Keratinocyte (primary cell): ENCODE measurements around the gene CDK5RAP3. TPM values are rescaled to one million over a fixed set of nuclear protein-coding genes. Genes with fewer than 3 reads are reported as not detected.

ENCODE experiments used
- DNase-seq: peaks from one replicate; pipeline ENCODE4 v3.0.0-alpha.2; 2011; ENCODE audit warnings: low read depth, missing footprints, low spot score
- FAIRE-seq: peaks from 2 replicates; lab custom pipeline; 2011; peaks lifted over from hg19 to GRCh38; lab: Jason Lieb, UNC
- H2AFZ ChIP-seq: 2 replicates; pipeline ENCODE4 v1.6.0; 2012; ENCODE audit warnings: low read length, control low read depth, inconsistent platforms; ENCODE audit not compliant: control insufficient read depth
- H3K27ac ChIP-seq: 2 replicates; pipeline ENCODE4 v1.5.1; 2011; ENCODE audit warnings: low read length; ENCODE audit not compliant: control insufficient read depth, insufficient read depth
- H3K27me3 ChIP-seq: 3 replicates; pipeline ENCODE4 v1.6.0; 2011; ENCODE audit warnings: low read length; ENCODE audit not compliant: control insufficient read depth, insufficient read depth; ENCODE audit errors: extremely low read depth
- H3K36me3 ChIP-seq, 2 experiments: 2 replicates in 1 of 2; 3 replicates in 1 of 2; pipeline ENCODE4 v1.5.1; 2011; ENCODE audit warnings: low read length in 2 of 2, mild to moderate bottlenecking in 1 of 2; ENCODE audit not compliant: control insufficient read depth in 2 of 2, insufficient read depth in 2 of 2; ENCODE audit errors: extremely low read depth in 1 of 2
- H3K4me1 ChIP-seq: 3 replicates; pipeline ENCODE4 v1.5.1; 2011; ENCODE audit warnings: low read length; ENCODE audit not compliant: control insufficient read depth, insufficient read depth; ENCODE audit errors: extremely low read depth
- H3K4me2 ChIP-seq: 3 replicates; pipeline ENCODE4 v1.6.0; 2011; ENCODE audit warnings: low read depth, low read length; ENCODE audit not compliant: control insufficient read depth, insufficient read depth; ENCODE audit errors: extremely low read depth
- H3K4me3 ChIP-seq, 3 experiments: fragments of 200-600 bp in 1 of 3; sonication (generic) in 1 of 3; 2 replicates in 2 of 3; 3 replicates in 1 of 3; pipeline ENCODE4 v1.5.1; 2011 to 2016; ENCODE audit warnings: low read length in 3 of 3, mild to moderate bottlenecking in 3 of 3, control low read depth in 2 of 3, inconsistent platforms in 1 of 3, low read depth in 1 of 3, mixed read lengths in 1 of 3, mixed run types in 1 of 3, moderate library complexity in 1 of 3; ENCODE audit not compliant: control insufficient read depth in 2 of 3, insufficient read depth in 2 of 3; ENCODE audit errors: extremely low read depth in 1 of 3
- H3K79me2 ChIP-seq: 2 replicates; pipeline ENCODE4 v1.6.0; 2012; ENCODE audit warnings: low read length; ENCODE audit not compliant: control insufficient read depth, insufficient read depth
- H3K9ac ChIP-seq: 3 replicates; pipeline ENCODE4 v1.6.0; 2011; ENCODE audit warnings: low read length; ENCODE audit not compliant: control insufficient read depth, insufficient read depth; ENCODE audit errors: extremely low read depth
- H3K9me1 ChIP-seq: 3 replicates; pipeline ENCODE4 v1.6.0; 2011; ENCODE audit warnings: low read length; ENCODE audit not compliant: control insufficient read depth, insufficient read depth; ENCODE audit errors: extremely low read depth
- H3K9me3 ChIP-seq: 2 replicates; pipeline ENCODE4 v1.5.1; 2012; ENCODE audit warnings: low read depth, low read length; ENCODE audit not compliant: control insufficient read depth
- H4K20me1 ChIP-seq: 3 replicates; pipeline ENCODE4 v1.6.0; 2011; ENCODE audit warnings: low read length; ENCODE audit not compliant: control insufficient read depth, insufficient read depth; ENCODE audit errors: extremely low read depth
- EZH2 ChIP-seq: IDR thresholded peaks from one replicate; pipeline ENCODE4 v1.6.1; 2012; ENCODE audit warnings: inconsistent platforms, mild to moderate bottlenecking, low read length, moderate library complexity
- dilution Hi-C: fragments of 300-500 bp; cut with MboI; formaldehyde crosslinking; loops from one replicate; pipeline ENCODE4 v1.7.0; 2020; ENCODE audit warnings: low sequenced_read_pairs; ENCODE audit not compliant: extremely low pct_ligation_motif_present
- polyA plus RNA-seq, 5 experiments: library from polyadenylated mRNA; depleted of rRNA in 3 of 5; stranded (reverse) in 3 of 5; stranded (forward) in 1 of 5; unstranded in 1 of 5; fragments of >200 nt; gene quantifications; 1 replicate in 1 of 5; 2 replicates in 3 of 5; 3 replicates in 1 of 5; pipeline versions ENCODE4 v1.2.1 to v1.2.3, GENCODE V29; 2011 to 2012; ENCODE audit warnings: missing spikeins in 2 of 5, low read depth in 1 of 5, low replicate concordance in 1 of 5
- TF ChIP-seq, protein P1 (sequence below), 3 experiments: IDR thresholded peaks in 1 of 3; conservative IDR thresholded peaks in 1 of 3; optimal IDR thresholded peaks in 1 of 3; 2 replicates in 2 of 3; 3 replicates in 1 of 3; pipeline versions ENCODE3 to v1.5.1; 2011; ENCODE audit warnings: low read length in 3 of 3, mild to moderate bottlenecking in 3 of 3, moderate library complexity in 2 of 3, control low read depth in 1 of 3, inconsistent platforms in 1 of 3; ENCODE audit not compliant: insufficient read depth in 2 of 3; ENCODE audit errors: extremely low read depth in 1 of 3

The CDK5RAP3 gene
- polyA plus RNA-seq, 1 donor (not counting 4 experiments of a cell fraction or from before 2014, with no cell fraction given): 63.9 TPM

DNA sequence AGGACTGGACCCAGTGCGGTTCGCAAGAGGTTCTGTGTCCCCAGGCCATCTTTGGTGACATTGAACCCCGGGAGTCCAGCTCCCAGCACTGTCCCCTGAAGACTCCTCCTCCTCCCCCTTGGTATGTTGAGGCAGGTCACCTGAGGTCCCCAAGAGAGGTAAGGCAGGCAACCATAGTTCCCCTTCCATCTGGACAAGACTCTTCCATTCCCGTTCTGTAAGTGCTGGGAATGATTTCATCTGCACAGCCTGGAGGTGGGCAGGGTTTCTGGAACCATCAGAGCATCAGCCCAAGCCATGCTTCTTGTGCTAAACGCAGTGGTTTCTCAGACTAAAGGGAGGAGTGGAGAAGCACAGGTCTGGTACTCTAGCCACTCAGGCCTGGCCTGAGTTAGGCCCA lies 41.7 kb downstream of the CDK5RAP3 start:
- Histone ChIP-seq H3K9ac (no peak overlapping the region), H3K36me3 (no peaks in the 10 kb centered on the region), H3K79me2 (no peaks in the 10 kb centered on the region), H3K4me2 (peak overlapping the region; percentile 7), H3K9me1 (no peaks in the 10 kb centered on the region), H3K4me3 (no peak overlapping the region), H4K20me1 (no peaks in the 10 kb centered on the region), H3K27me3 (peaks cover 8% of the 10 kb centered on the region), H2AFZ (no peak overlapping the region), H3K27ac (no peak overlapping the region), H3K4me1 (peaks cover 9% of the 10 kb centered on the region), H3K9me3 (no peaks in the 10 kb centered on the region)
- no peak for TF ChIP-seq EZH2
- TF ChIP-seq, protein P1, sequence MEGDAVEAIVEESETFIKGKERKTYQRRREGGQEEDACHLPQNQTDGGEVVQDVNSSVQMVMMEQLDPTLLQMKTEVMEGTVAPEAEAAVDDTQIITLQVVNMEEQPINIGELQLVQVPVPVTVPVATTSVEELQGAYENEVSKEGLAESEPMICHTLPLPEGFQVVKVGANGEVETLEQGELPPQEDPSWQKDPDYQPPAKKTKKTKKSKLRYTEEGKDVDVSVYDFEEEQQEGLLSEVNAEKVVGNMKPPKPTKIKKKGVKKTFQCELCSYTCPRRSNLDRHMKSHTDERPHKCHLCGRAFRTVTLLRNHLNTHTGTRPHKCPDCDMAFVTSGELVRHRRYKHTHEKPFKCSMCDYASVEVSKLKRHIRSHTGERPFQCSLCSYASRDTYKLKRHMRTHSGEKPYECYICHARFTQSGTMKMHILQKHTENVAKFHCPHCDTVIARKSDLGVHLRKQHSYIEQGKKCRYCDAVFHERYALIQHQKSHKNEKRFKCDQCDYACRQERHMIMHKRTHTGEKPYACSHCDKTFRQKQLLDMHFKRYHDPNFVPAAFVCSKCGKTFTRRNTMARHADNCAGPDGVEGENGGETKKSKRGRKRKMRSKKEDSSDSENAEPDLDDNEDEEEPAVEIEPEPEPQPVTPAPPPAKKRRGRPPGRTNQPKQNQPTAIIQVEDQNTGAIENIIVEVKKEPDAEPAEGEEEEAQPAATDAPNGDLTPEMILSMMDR (optimal IDR thresholded peaks at IDR 0.05 in 1 of 3, IDR thresholded peaks at IDR 0.05 in 1 of 3, conservative IDR thresholded peaks at IDR 0.05 in 1 of 3; ENCODE audit: extremely low read depth in 1 of 3, insufficient read depth in 2 of 3, low read length in 3 of 3): no peak
- dilution Hi-C loops: no loop called here
- DNase-seq: no peak
- FAIRE-seq: no peak

DNA sequence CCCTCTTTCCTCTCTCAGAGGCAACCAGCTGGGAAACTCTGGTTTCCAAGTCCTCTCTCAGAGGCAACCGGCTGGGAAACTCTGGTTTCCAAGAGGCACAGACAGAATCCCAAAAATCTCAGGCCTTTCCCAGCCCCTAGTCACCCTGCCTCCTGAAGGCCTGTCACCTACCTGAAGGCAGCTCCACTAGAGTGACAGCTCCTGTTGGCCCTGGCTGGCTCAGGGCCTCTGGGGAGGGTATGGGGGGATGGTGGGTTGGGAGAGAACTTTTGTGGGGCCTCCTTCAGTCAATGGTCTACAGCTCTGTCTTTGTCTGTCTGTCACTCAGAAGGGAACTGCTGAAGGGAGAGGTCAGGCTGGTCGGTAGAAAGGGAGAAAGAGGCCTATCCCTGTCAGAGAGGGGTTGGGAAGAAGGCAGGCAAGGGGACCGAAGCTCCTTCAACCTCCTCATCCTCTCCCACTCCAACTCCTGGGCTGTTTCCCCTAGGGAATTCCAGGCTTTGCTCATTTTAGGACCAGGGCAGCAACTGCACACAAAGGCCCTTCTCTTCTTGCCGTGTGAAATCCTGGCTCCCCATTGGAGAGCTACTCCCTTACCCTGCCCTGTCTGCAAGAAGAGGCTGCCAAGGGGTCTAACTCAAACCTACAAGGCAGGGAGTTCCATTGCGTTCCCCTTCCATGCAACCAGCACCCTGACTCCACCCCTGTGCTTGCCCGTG lies 43.1 kb downstream of the CDK5RAP3 start:
- Histone ChIP-seq H3K36me3 (no peaks in the 10 kb centered on the region), H2AFZ (no peak overlapping the region), H3K27ac (no peak overlapping the region), H3K27me3 (peaks cover 8% of the 10 kb centered on the region), H3K79me2 (no peaks in the 10 kb centered on the region), H3K9ac (no peak overlapping the region), H3K4me1 (peaks cover 9% of the 10 kb centered on the region), H3K4me3 (no peak overlapping the region), H4K20me1 (no peaks in the 10 kb centered on the region), H3K9me1 (no peaks in the 10 kb centered on the region), H3K4me2 (no peak overlapping the region), H3K9me3 (no peaks in the 10 kb centered on the region)
- dilution Hi-C loops: no loop called here
- no peak for TF ChIP-seq EZH2
- TF ChIP-seq, protein P1 (optimal IDR thresholded peaks at IDR 0.05 in 1 of 3, IDR thresholded peaks at IDR 0.05 in 1 of 3, conservative IDR thresholded peaks at IDR 0.05 in 1 of 3; ENCODE audit: extremely low read depth in 1 of 3, insufficient read depth in 2 of 3, low read length in 3 of 3): no peak
- FAIRE-seq (no peak), DNase-seq (no peak)
